Kidney (tissue), 14 donors: ENCODE data around the gene SCAF8. TPM values are rescaled to one million over a fixed set of nuclear protein-coding genes. Genes with fewer than 3 reads are reported as not detected.
A peak's percentile ranks its signal among the peaks of the same experiment; 100 is the strongest.

Experiments used
- DNase-seq, 5 donors: peaks; one replicate each; pipeline ENCODE4 v3.0.0-alpha.2; 2013 to 2020
- FAIRE-seq: peaks from 2 replicates; lab custom pipeline; 2012; peaks lifted over from hg19 to GRCh38; lab: Jason Lieb, UNC
- H3K27ac ChIP-seq, 2 donors: one replicate each; pipeline ENCODE4 v1.7.0; 2013; ENCODE audit warnings: low read depth in 2 of 2, low read length in 2 of 2, inconsistent platforms in 1 of 2
- H3K27me3 ChIP-seq: one replicate; pipeline ENCODE4 v1.7.1; 2013; ENCODE audit warnings: low read length, inconsistent platforms; ENCODE audit not compliant: control insufficient read depth, insufficient read depth
- H3K36me3 ChIP-seq, 3 donors: one replicate each; pipeline versions ENCODE4 v1.7.0 to v1.7.1; 2013; ENCODE audit warnings: low read length in 3 of 3, control low read depth in 1 of 3, inconsistent platforms in 1 of 3; ENCODE audit not compliant: insufficient read depth in 3 of 3, control insufficient read depth in 2 of 3
- H3K4me1 ChIP-seq, 3 donors: one replicate each; pipeline versions ENCODE4 v1.7.0 to v1.7.1; 2013; ENCODE audit warnings: low read length in 3 of 3, inconsistent platforms in 1 of 3, low read depth in 1 of 3; ENCODE audit not compliant: control insufficient read depth in 2 of 3, insufficient read depth in 2 of 3
- H3K4me3 ChIP-seq, 3 donors: one replicate each; pipeline versions ENCODE4 v1.7.0 to v1.8.1; 2013; ENCODE audit warnings: low read length in 3 of 3, control low read depth in 1 of 3, inconsistent platforms in 1 of 3
- H3K9ac ChIP-seq, 3 donors: one replicate each; pipeline versions ENCODE4 v1.7.0 to v1.7.1; 2013; ENCODE audit warnings: low read length in 3 of 3, control low read depth in 1 of 3, inconsistent platforms in 1 of 3
- H3K9me3 ChIP-seq, 3 donors: one replicate each; pipeline versions ENCODE4 v1.7.0 to v1.7.1; 2013; ENCODE audit warnings: low read length in 3 of 3, control low read depth in 1 of 3, inconsistent platforms in 1 of 3; ENCODE audit not compliant: control insufficient read depth in 2 of 3, insufficient read depth in 1 of 3
- intact Hi-C: fragments of 100-400 bp; cut with DNase I; formaldehyde crosslinking; loops from one replicate; pipeline ENCODE4 v1.11.1; 2022
- polyA plus RNA-seq: library from polyadenylated mRNA; stranded (reverse); fragments of 350-450 nt; fragmentation: Illumina TruSeq; extraction: RNeasy Lipid Tissue Mini Kit (QIAGEN cat#74804); gene quantifications from one replicate; pipeline ENCODE4 v1.2.3, GENCODE V29; 2014; ENCODE audit warnings: low read depth, low replicate concordance; ENCODE audit not compliant: insufficient read depth
- total RNA-seq: library from RNA; stranded (reverse); fragmentation: NEBNext Ultra II Directional; extraction: Animal tissue kit (Norgen Biotek cat#: 25700); gene quantifications from one replicate; pipeline ENCODE4 v1.2.1, GENCODE V29; 2021
- TF ChIP-seq, protein P1 (sequence below): IDR thresholded peaks from 3 replicates; pipeline ENCODE4 v1.5.1; 2012; ENCODE audit warnings: mild to moderate bottlenecking, moderate library complexity, borderline replicate concordance; ENCODE audit not compliant: insufficient read depth; ENCODE audit errors: extremely low read depth
- donor health status: control.
- donor health status: control.
- donor health status: control.
- donor health status: control.
- donor health status: control.
- donor health status: DM: yes; HTN: yes; CAD: no.
- donor health status: Normal renal cell carcinoma (clear cell type).

Gene SCAF8
- total and polyA plus RNA-seq, 2 donors from 2014 or later = 8.3 to 52.2 TPM

DNA sequence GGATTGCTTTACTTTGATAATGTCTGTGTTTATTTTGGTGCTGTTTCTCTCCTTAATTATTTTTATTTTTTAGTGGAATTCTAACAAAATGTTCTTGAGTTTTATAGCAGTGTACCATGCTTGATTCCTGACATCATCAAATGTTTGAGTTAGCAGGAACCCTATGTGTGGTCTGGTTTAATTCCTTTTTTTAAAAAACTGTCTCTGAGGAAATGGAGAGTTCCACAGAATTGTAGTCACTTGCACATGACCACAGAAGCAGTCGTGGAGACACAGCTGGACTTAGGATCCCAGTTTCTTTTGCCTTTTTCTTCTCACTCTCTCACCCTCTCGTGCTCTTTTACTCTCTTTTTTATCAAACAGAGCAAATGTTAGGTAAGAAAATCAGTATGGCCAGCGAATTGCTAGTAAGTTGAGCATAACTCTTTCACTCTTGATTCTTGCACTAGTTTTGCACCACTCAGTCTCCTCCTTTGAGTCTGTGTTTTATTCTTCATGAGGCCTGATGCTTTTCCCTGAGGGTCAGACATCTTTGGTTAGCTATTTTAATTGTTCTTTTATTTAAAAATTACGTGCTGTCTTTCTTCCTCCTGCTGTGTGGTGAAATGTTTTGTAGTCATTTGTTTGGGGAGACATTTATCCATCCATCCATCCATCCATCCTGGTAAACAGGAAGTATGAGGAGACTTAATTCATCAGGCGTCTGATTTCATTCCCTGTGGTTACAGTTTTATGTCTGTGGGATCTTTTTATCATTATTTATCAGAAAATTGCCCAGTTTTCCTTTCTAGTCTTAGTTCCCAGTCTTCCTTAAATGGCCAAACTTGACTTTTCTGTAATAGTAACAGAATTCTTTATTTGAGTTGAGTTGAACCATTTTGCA lies 83.0 kb downstream of the SCAF8 start:
- intact Hi-C loops = no loop called here
- Histone ChIP-seq H3K4me1 (no peaks in the 10 kb centered on the region), H3K9me3 (no peaks in the 10 kb centered on the region), H3K9ac (no peak overlapping the region), H3K27me3 (no peaks in the 10 kb centered on the region), H3K4me3 (no peak overlapping the region), H3K27ac (peak overlapping the region in 1 of 2 donors; percentile 51), H3K36me3 (peaks cover 4 to 43% (median 12%) of the 10 kb centered on the region in 3 donors)
- DNase-seq (no peak), FAIRE-seq (no peak)
- TF ChIP-seq, protein P1, sequence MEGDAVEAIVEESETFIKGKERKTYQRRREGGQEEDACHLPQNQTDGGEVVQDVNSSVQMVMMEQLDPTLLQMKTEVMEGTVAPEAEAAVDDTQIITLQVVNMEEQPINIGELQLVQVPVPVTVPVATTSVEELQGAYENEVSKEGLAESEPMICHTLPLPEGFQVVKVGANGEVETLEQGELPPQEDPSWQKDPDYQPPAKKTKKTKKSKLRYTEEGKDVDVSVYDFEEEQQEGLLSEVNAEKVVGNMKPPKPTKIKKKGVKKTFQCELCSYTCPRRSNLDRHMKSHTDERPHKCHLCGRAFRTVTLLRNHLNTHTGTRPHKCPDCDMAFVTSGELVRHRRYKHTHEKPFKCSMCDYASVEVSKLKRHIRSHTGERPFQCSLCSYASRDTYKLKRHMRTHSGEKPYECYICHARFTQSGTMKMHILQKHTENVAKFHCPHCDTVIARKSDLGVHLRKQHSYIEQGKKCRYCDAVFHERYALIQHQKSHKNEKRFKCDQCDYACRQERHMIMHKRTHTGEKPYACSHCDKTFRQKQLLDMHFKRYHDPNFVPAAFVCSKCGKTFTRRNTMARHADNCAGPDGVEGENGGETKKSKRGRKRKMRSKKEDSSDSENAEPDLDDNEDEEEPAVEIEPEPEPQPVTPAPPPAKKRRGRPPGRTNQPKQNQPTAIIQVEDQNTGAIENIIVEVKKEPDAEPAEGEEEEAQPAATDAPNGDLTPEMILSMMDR = no peak

- TF ChIP-seq, protein P1 = no peak
- peaks cover 4 to 41% (median 5%) of the 10 kb centered on the region in 3 donors for H3K36me3 ChIP-seq
- H3K4me1 ChIP-seq = peaks cover 0 to 3% (median 0%) of the 10 kb centered on the region in 3 donors
These were observed 87.9 kb downstream of the SCAF8 start for GRCh38 chr6:154821099-154821498.

DNA sequence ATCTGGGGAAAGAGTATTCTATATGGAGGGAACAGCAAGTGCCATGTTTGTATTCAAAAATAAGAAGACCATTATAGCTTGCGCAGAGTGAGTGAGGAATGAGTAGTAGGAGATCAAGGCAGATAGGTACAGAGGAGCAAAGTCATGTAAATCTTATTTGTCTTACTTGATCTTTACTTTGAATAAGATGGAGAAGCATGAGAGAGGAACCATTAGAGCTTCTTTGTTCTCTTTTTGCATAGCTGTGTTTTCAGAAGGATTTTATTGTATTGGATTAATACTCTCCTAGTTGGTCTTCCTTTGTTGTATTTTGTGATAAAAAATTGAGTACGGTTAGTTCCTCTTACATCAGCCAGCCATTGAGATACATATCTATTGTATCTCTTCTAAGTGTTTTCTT lies 88.4 kb downstream of the SCAF8 start:
- Histone ChIP-seq H3K27ac (no peak overlapping the region), H3K9ac (no peak overlapping the region), H3K36me3 (peaks cover 2 to 36% (median 5%) of the 10 kb centered on the region in 3 donors), H3K4me3 (no peak overlapping the region), H3K27me3 (no peaks in the 10 kb centered on the region), H3K9me3 (no peaks in the 10 kb centered on the region), H3K4me1 (peaks cover 0 to 3% (median 0%) of the 10 kb centered on the region in 3 donors)
- FAIRE-seq = no peak
- DNase-seq = no peak
- TF ChIP-seq, protein P1 = no peak
- intact Hi-C loops = no loop called here

More at GRCh38 chr6:154821099-154821498, 87.9 kb downstream of the SCAF8 start:
- FAIRE-seq = no peak
- Histone ChIP-seq H3K4me3 (no peak overlapping the region), H3K27ac (no peak overlapping the region), H3K27me3 (no peaks in the 10 kb centered on the region), H3K9ac (no peak overlapping the region), H3K9me3 (no peaks in the 10 kb centered on the region)
- DNase-seq = no peak
- intact Hi-C loops = no loop called here
